ENCODE measurements around the gene MYL1.

MYL1 gene

DNA sequence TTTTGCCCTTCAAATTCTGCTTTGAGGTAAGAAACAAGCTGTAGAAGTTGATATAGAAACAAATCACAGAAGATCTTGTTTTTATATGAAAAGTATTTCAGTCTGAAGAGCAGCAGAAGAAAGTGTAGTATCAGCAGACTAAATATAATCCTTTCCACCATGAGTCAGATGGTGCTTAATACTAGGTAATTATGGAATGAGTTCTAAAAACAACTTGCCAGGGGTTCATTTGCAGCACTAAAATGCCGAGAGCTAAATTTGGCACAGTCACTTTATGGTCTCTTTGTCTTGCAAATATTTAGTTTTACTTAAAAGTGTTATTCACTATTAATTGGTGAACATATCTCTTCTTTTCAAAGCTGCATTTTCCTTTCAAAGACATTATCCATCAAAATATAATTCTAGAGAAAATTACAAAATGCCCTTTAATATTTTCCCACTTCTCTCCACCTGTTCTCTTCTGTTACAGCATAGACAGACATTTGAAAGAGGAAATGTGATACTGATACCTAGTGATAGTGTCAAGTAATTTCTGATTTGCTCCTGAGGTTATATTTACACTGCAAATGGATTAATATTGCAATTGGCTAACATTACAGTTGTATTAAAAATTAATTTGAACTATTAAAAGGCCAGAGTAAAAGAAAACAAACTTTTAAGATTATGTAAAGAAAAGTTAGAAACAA, 5.3 kb downstream of the MYL1 start:
- H3K36me3 ChIP-seq (ENCODE audit: control insufficient read depth in 1 of 2, insufficient read depth in 2 of 2, low read length in 2 of 2), result no peaks in the 10 kb centered on the region
- no peaks in the 10 kb centered on the region for H3K4me1 ChIP-seq (ENCODE audit: control insufficient read depth in 1 of 2, insufficient read depth in 2 of 2, low read length in 2 of 2)
- no peaks in the 10 kb centered on the region for H3K9me3 ChIP-seq (ENCODE audit: control insufficient read depth in 1 of 2, low read length in 2 of 2)
- no peak overlapping the region for H3K4me3 ChIP-seq (ENCODE audit: low read depth in 1 of 2, low read length in 2 of 2)
- H3K27me3 ChIP-seq (ENCODE audit: low read depth, low read length), result no peaks in the 10 kb centered on the region
- no peak overlapping the region for H3K27ac ChIP-seq (ENCODE audit: low read length)

DNA sequence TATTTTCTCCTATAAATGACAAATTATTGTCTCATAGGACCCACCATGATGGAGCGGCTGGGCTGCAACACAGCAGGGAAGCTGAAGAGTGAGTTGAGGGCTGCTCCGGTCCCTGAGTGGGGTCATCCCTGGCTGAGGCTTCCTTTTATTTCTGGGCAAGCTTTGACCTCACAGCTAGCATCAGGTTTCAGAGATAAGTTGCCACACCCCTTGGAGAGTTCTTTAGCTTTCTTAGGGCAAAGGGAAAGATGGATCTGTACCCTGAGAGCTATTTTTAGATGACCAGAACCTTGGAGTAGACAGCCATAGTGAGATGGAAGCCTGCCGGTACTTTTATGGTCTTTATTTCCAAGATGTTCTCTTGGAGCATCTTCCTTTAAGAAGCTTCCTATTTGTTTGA, 11.5 kb downstream of the MYL1 start:
- H3K9me3 ChIP-seq (ENCODE audit: control insufficient read depth in 1 of 2, low read length in 2 of 2), result no peaks in the 10 kb centered on the region
- H3K27me3 ChIP-seq (ENCODE audit: low read depth, low read length), result no peaks in the 10 kb centered on the region
- H3K36me3 ChIP-seq (ENCODE audit: control insufficient read depth in 1 of 2, insufficient read depth in 2 of 2, low read length in 2 of 2), result no peaks in the 10 kb centered on the region
- H3K4me3 ChIP-seq (ENCODE audit: low read depth in 1 of 2, low read length in 2 of 2), result no peak overlapping the region
- no peak overlapping the region for H3K27ac ChIP-seq (ENCODE audit: low read length)
- no peaks in the 10 kb centered on the region for H3K4me1 ChIP-seq (ENCODE audit: control insufficient read depth in 1 of 2, insufficient read depth in 2 of 2, low read length in 2 of 2)

DNA sequence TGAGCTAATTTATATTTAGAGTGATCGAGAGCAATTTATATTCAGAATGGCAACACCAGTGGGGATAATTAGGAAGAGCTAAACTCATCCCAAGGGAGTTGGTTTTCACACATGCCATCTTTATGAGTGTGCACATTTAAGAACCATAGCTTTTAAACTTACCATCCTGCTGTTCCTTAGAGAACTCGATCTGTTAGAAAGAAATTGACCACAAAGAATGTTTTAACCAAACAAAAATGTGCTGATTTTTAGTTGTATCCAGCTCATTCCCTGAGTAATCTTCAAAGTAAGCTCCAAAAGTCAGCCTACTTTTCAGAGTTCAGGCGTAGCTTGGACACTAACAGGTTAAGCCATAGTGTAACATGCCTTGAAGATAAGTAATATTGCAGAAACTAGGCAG, 12.6 kb downstream of the MYL1 start:
- no peaks in the 10 kb centered on the region for H3K4me1 ChIP-seq (ENCODE audit: control insufficient read depth in 1 of 2, insufficient read depth in 2 of 2, low read length in 2 of 2)
- no peak overlapping the region for H3K27ac ChIP-seq (ENCODE audit: low read length)
- H3K4me3 ChIP-seq (ENCODE audit: low read depth in 1 of 2, low read length in 2 of 2), result no peak overlapping the region
- no peaks in the 10 kb centered on the region for H3K36me3 ChIP-seq (ENCODE audit: control insufficient read depth in 1 of 2, insufficient read depth in 2 of 2, low read length in 2 of 2)
- no peaks in the 10 kb centered on the region for H3K9me3 ChIP-seq (ENCODE audit: control insufficient read depth in 1 of 2, low read length in 2 of 2)
- H3K27me3 ChIP-seq (ENCODE audit: low read depth, low read length), result no peaks in the 10 kb centered on the region

DNA sequence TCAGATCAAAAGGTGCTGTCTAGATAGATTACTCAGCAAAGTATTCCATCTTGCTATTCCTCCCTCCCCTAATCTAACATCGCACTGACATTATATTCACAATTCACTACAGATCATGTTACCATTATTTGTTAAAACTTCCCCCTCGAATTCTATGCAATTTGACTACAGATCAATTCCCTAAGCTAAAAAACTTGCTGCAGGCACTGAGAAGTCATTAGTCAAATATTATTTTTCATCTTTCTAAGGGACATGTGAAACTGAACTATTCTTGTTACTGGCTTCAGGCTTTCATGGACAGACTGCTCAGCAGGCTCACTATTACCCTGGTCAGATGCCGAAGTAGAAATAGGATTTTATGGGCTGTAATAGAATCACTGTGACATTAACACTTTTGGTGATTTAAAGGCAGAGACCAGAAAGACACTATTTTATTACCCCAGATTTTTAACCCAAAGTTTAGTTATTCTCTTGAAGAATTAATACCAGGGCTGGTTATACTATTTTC, 15.1 kb downstream of the MYL1 start:
- no peaks in the 10 kb centered on the region for H3K4me1 ChIP-seq (ENCODE audit: control insufficient read depth in 1 of 2, insufficient read depth in 2 of 2, low read length in 2 of 2)
- H3K36me3 ChIP-seq (ENCODE audit: control insufficient read depth in 1 of 2, insufficient read depth in 2 of 2, low read length in 2 of 2), result no peaks in the 10 kb centered on the region
- H3K9me3 ChIP-seq (ENCODE audit: control insufficient read depth in 1 of 2, low read length in 2 of 2), result no peaks in the 10 kb centered on the region
- H3K4me3 ChIP-seq (ENCODE audit: low read depth in 1 of 2, low read length in 2 of 2), result no peak overlapping the region
- H3K27ac ChIP-seq (ENCODE audit: low read length), result no peak overlapping the region
- no peaks in the 10 kb centered on the region for H3K27me3 ChIP-seq (ENCODE audit: low read depth, low read length)

DNA sequence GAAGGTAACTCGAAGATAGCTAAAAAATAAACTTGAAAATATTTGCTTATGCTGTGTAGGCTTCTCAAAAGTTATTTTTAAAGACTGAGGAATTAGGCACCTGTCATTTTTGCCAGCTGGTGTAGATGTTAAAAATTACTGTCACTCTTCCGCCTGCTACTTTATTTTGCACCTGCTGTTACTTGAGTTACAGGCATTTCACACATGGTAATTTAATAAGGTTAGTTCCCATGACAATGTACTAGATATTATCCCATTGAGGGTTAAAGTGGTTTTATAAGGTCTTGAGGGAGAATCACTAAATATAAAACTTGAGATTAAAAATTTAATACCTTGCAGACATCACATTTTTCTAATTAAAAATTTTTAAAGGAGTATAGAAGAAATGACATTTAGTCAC, 26.6 kb downstream of the MYL1 start:
- Histone ChIP-seq H3K27me3 (ENCODE audit: low read depth, low read length) (no peaks in the 10 kb centered on the region), H3K4me1 (ENCODE audit: control insufficient read depth in 1 of 2, insufficient read depth in 2 of 2, low read length in 2 of 2) (no peaks in the 10 kb centered on the region), H3K9me3 (ENCODE audit: control insufficient read depth in 1 of 2, low read length in 2 of 2) (peaks cover 0 to 7% of the 10 kb centered on the region in 2 donors), H3K4me3 (ENCODE audit: low read depth in 1 of 2, low read length in 2 of 2) (no peak overlapping the region), H3K36me3 (ENCODE audit: control insufficient read depth in 1 of 2, insufficient read depth in 2 of 2, low read length in 2 of 2) (no peaks in the 10 kb centered on the region), H3K27ac (ENCODE audit: low read length) (no peak overlapping the region)

DNA sequence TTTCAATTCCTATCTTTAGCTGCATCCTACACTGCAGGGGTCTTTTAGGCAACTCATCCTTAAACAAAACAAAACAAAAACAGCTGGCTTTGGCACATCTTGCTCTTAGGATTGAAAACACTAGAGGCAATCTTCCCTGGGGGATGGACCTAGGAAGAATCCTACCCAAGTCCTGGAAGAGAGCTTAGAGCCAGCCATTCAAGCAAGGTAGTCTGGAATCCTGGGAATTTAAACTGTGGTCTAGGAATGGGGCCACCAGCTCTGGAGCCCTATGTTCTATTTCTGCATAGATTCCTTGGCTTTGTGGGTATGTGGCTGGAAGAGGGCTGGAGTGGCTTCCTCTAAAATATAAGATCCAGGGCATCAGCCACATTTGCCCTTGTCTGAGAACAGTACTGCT, 27.7 kb downstream of the MYL1 start:
- H3K4me1 ChIP-seq (ENCODE audit: control insufficient read depth in 1 of 2, insufficient read depth in 2 of 2, low read length in 2 of 2), result no peaks in the 10 kb centered on the region
- H3K27me3 ChIP-seq (ENCODE audit: low read depth, low read length), result no peaks in the 10 kb centered on the region
- no peak overlapping the region for H3K27ac ChIP-seq (ENCODE audit: low read length)
- H3K9me3 ChIP-seq (ENCODE audit: control insufficient read depth in 1 of 2, low read length in 2 of 2), result peaks cover 0 to 13% of the 10 kb centered on the region in 2 donors
- H3K4me3 ChIP-seq (ENCODE audit: low read depth in 1 of 2, low read length in 2 of 2), result no peak overlapping the region
- H3K36me3 ChIP-seq (ENCODE audit: control insufficient read depth in 1 of 2, insufficient read depth in 2 of 2, low read length in 2 of 2), result no peaks in the 10 kb centered on the region

DNA sequence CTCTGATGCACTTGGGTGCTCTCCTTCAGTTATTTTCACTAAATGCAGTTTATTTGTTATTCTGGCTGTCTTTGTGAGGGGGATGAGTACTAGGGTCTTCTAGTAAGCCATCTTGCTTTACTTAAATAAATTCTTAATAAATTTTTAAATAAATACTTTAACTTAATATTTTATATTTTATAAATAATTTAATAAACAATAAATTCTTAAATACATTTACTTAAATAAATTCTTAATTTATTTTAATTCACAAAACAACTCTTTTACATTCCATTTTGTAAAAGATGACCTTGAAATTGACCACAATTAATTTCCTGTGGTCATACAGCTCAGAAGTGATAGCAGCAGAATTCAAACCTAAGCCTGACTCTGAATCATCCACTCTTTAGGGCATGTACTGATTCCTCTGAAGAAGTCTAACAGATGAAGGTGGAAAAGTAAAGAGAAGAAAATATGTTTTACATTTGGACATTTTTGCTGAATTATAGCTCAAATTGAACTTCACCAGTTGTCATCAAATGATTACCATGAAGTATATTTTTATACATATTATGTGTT, 28.8 kb downstream of the MYL1 start:
- Histone ChIP-seq H3K27me3 (ENCODE audit: low read depth, low read length) (no peaks in the 10 kb centered on the region), H3K4me1 (ENCODE audit: control insufficient read depth in 1 of 2, insufficient read depth in 2 of 2, low read length in 2 of 2) (no peaks in the 10 kb centered on the region), H3K4me3 (ENCODE audit: low read depth in 1 of 2, low read length in 2 of 2) (no peak overlapping the region), H3K36me3 (ENCODE audit: control insufficient read depth in 1 of 2, insufficient read depth in 2 of 2, low read length in 2 of 2) (no peaks in the 10 kb centered on the region), H3K27ac (ENCODE audit: low read length) (no peak overlapping the region), H3K9me3 (ENCODE audit: control insufficient read depth in 1 of 2, low read length in 2 of 2) (peaks cover 0 to 13% of the 10 kb centered on the region in 2 donors)

DNA sequence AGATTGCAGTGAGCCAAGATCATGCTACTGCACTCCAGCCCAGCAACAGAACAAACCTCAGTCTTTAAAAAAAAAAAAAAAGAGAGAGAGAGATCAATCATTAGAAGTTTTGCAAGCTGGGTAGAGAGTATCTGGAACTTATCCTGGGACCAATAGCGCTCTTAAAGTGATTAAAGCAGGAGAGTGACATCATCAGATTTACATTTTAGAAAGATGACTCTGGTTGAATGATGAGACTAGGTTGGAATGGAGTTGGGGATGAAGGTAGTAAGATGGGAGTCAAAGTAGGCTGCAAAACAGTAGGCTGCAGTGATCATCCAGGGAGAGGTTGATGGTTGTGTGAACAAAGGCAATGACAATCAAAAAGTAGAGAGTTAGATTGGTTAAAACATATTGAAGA, 37.8 kb downstream of the MYL1 start:
- no peak overlapping the region for H3K27ac ChIP-seq (ENCODE audit: low read length)
- no peak overlapping the region for H3K4me3 ChIP-seq (ENCODE audit: low read depth in 1 of 2, low read length in 2 of 2)
- no peaks in the 10 kb centered on the region for H3K4me1 ChIP-seq (ENCODE audit: control insufficient read depth in 1 of 2, insufficient read depth in 2 of 2, low read length in 2 of 2)
- no peaks in the 10 kb centered on the region for H3K27me3 ChIP-seq (ENCODE audit: low read depth, low read length)
- no peaks in the 10 kb centered on the region for H3K36me3 ChIP-seq (ENCODE audit: control insufficient read depth in 1 of 2, insufficient read depth in 2 of 2, low read length in 2 of 2)
- H3K9me3 ChIP-seq (ENCODE audit: control insufficient read depth in 1 of 2, low read length in 2 of 2), result no peaks in the 10 kb centered on the region

DNA sequence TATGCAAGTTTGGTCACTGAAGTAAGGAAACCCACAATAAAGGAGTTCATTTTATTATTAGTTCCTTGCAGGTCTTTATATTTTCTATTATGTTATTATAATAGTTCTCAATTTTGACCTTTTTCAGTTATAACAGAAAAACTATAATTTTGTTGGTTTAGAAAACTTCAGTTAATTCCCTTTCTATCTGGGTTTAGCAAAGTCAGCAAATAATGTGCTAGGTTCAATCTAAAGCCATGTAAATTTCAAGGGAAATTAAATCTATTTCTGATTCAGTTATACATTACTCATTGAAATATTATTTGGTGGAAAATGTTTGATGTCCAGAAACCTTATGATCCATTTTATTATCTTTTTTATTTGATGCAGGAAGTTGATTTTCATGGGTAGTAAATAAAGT, 43.7 kb downstream of the MYL1 start:
- no peaks in the 10 kb centered on the region for H3K27me3 ChIP-seq (ENCODE audit: low read depth, low read length)
- H3K27ac ChIP-seq (ENCODE audit: low read length), result no peak overlapping the region
- H3K4me1 ChIP-seq (ENCODE audit: control insufficient read depth in 1 of 2, insufficient read depth in 2 of 2, low read length in 2 of 2), result no peaks in the 10 kb centered on the region
- no peak overlapping the region for H3K4me3 ChIP-seq (ENCODE audit: low read depth in 1 of 2, low read length in 2 of 2)
- no peaks in the 10 kb centered on the region for H3K9me3 ChIP-seq (ENCODE audit: control insufficient read depth in 1 of 2, low read length in 2 of 2)
- H3K36me3 ChIP-seq (ENCODE audit: control insufficient read depth in 1 of 2, insufficient read depth in 2 of 2, low read length in 2 of 2), result no peaks in the 10 kb centered on the region

DNA sequence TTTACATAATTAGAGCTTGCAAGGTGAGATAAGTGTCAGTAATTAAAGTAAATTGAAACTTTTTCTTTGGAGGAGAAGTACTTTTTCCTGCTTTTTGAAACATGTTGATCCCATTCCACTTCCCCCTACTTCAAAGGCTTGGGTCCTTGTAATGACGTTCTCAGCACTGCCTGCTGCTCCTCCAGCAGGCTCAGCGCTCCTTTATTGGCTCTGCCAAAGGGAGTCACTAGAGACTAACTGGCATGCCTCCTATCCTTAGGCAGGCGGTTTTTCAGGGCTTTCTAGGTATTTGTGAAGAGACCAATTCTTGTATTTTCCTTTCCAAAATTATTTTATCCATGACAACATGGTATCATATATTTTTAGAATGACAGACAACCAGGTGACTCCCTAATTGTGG, 45.8 kb downstream of the MYL1 start:
- no peaks in the 10 kb centered on the region for H3K9me3 ChIP-seq (ENCODE audit: control insufficient read depth in 1 of 2, low read length in 2 of 2)
- no peak overlapping the region for H3K4me3 ChIP-seq (ENCODE audit: low read depth in 1 of 2, low read length in 2 of 2)
- H3K4me1 ChIP-seq (ENCODE audit: control insufficient read depth in 1 of 2, insufficient read depth in 2 of 2, low read length in 2 of 2), result no peaks in the 10 kb centered on the region
- H3K27me3 ChIP-seq (ENCODE audit: low read depth, low read length), result no peaks in the 10 kb centered on the region
- H3K36me3 ChIP-seq (ENCODE audit: control insufficient read depth in 1 of 2, insufficient read depth in 2 of 2, low read length in 2 of 2), result no peaks in the 10 kb centered on the region
- H3K27ac ChIP-seq (ENCODE audit: low read length), result no peak overlapping the region

DNA sequence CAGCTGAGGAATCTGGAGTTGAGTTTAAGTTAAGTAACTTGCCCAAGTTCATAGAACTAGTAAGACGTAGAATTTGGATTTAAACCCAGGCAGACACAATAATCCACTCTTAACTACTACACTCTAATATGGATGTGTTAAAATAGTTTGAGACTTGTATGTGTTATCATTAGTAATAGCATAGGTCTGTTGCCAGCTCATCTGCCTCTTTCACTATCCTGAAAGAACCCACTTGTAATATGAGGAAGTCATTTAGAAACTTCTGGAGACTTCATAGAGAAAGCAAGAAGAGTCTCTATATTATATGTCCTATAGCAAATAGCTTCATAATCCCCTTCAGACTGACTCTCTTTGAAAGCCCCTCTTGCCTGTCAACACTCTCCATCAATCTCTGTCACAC, 46.7 kb downstream of the MYL1 start:
- no peaks in the 10 kb centered on the region for H3K36me3 ChIP-seq (ENCODE audit: control insufficient read depth in 1 of 2, insufficient read depth in 2 of 2, low read length in 2 of 2)
- H3K27ac ChIP-seq (ENCODE audit: low read length), result no peak overlapping the region
- H3K4me1 ChIP-seq (ENCODE audit: control insufficient read depth in 1 of 2, insufficient read depth in 2 of 2, low read length in 2 of 2), result no peaks in the 10 kb centered on the region
- no peaks in the 10 kb centered on the region for H3K9me3 ChIP-seq (ENCODE audit: control insufficient read depth in 1 of 2, low read length in 2 of 2)
- no peaks in the 10 kb centered on the region for H3K27me3 ChIP-seq (ENCODE audit: low read depth, low read length)
- H3K4me3 ChIP-seq (ENCODE audit: low read depth in 1 of 2, low read length in 2 of 2), result no peak overlapping the region

DNA sequence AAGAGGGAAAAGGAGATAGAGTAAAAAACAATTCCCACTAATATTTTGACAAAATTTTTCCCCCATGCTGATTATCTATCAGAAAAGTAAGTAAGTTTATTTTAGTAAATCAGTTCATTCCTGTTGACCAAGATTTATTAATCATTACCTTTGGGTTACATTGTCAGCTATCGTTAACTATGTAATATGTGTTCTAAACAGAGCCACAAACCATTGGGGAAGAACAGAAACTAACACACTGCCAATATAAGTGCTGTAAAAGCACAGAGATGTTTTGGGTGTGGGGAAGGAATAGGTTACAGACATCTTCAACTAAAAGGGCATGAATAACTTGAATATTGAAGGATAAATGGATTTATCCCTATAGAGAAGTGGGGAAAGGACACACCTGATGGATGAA, 47.3 kb downstream of the MYL1 start:
- H3K27ac ChIP-seq (ENCODE audit: low read length), result no peak overlapping the region
- no peaks in the 10 kb centered on the region for H3K36me3 ChIP-seq (ENCODE audit: control insufficient read depth in 1 of 2, insufficient read depth in 2 of 2, low read length in 2 of 2)
- H3K27me3 ChIP-seq (ENCODE audit: low read depth, low read length), result no peaks in the 10 kb centered on the region
- no peak overlapping the region for H3K4me3 ChIP-seq (ENCODE audit: low read depth in 1 of 2, low read length in 2 of 2)
- H3K4me1 ChIP-seq (ENCODE audit: control insufficient read depth in 1 of 2, insufficient read depth in 2 of 2, low read length in 2 of 2), result no peaks in the 10 kb centered on the region
- H3K9me3 ChIP-seq (ENCODE audit: control insufficient read depth in 1 of 2, low read length in 2 of 2), result no peaks in the 10 kb centered on the region
